SK-N-SH (cell line): ENCODE measurements around the gene MAD2L2. TPM values are rescaled to one million over a fixed set of nuclear protein-coding genes. Genes with fewer than 3 reads are reported as not detected.

Experiments
- CTCF ChIA-PET: fragments of 300-600, 350-600 bp; formaldehyde crosslinking; extraction: SDS; loops from one replicate; lab custom pipeline; 2021; lab: Yijun Ruan, JAX
- POLR2A ChIA-PET: fragments of 350-600 bp; sonication (Branson Sonifier 250); formaldehyde crosslinking; extraction: SDS; loops from one replicate; lab custom pipeline; 2020; ENCODE audit warnings: antibody characterized with exemption, inconsistent platforms; lab: Yijun Ruan, JAX
- DNase-seq: peaks from one replicate; pipeline ENCODE4 v3.0.0; 2012
- H2AFZ ChIP-seq: fragments of 200-600 bp; sonication (generic); 2 replicates; pipeline ENCODE4 v1.8.1; 2016; ENCODE audit warnings: antibody characterized with exemption, mild to moderate bottlenecking, low read depth
- H3F3A ChIP-seq: fragments of 200-600 bp; sonication (generic); replicated peaks from 2 replicates; pipeline ENCODE3; 2016; ENCODE audit warnings: antibody characterized with exemption, mild to moderate bottlenecking; ENCODE audit not compliant: insufficient read depth
- H3K27ac ChIP-seq, 2 experiments: fragments of 200-500 bp in 1 of 2; fragments of 200-600 bp in 1 of 2; sonication (Bioruptor generic) in 1 of 2; sonication (generic), shearing (Covaris generic) in 1 of 2; 2 replicates each; pipeline versions ENCODE4 v1.5.1 to v1.6.1; 2014 to 2016; ENCODE audit warnings: low read depth in 2 of 2, inconsistent platforms in 1 of 2, low read length in 1 of 2, mild to moderate bottlenecking in 1 of 2, mixed read lengths in 1 of 2
- H3K27me3 ChIP-seq: fragments of 200-600 bp; sonication (generic), shearing (Covaris generic); 2 replicates; pipeline ENCODE4 v1.6.1; 2016; ENCODE audit warnings: mixed run types; ENCODE audit not compliant: insufficient read depth
- H3K36me3 ChIP-seq, 2 experiments: fragments of 200-500 bp in 1 of 2; fragments of 200-600 bp in 1 of 2; sonication (Bioruptor generic) in 1 of 2; sonication (generic) in 1 of 2; replicated peaks in 1 of 2; 2 replicates each; pipeline versions ENCODE3 to v1.5.1; 2014 to 2016; ENCODE audit warnings: low read length in 1 of 2, mild to moderate bottlenecking in 1 of 2; ENCODE audit not compliant: insufficient read depth in 2 of 2, control insufficient read depth in 1 of 2
- H3K4me1 ChIP-seq, 2 experiments: fragments of 200-500 bp in 1 of 2; fragments of 200-600 bp in 1 of 2; sonication (Bioruptor generic) in 1 of 2; sonication (generic), shearing (Covaris generic) in 1 of 2; 2 replicates each; pipeline versions ENCODE4 v1.5.1 to v1.6.1; 2014 to 2016; ENCODE audit warnings: low read depth in 1 of 2, low read length in 1 of 2, mixed run types in 1 of 2; ENCODE audit not compliant: insufficient read depth in 2 of 2, control insufficient read depth in 1 of 2
- H3K4me2 ChIP-seq: fragments of 200-600 bp; sonication (generic), shearing (Covaris generic); 2 replicates; pipeline ENCODE4 v1.6.1; 2017; ENCODE audit warnings: mixed run types
- H3K4me3 ChIP-seq, 2 experiments: fragments of 200-500 bp in 1 of 2; fragments of 200-600 bp in 1 of 2; sonication (Bioruptor generic) in 1 of 2; sonication (generic), shearing (Covaris generic) in 1 of 2; 2 replicates each; pipeline versions ENCODE4 v1.5.1 to v1.8.1; 2014 to 2016; ENCODE audit warnings: low read depth in 2 of 2, inconsistent platforms in 1 of 2, low read length in 1 of 2, mild to moderate bottlenecking in 1 of 2, mixed read lengths in 1 of 2, moderate library complexity in 1 of 2
- H3K79me2 ChIP-seq: fragments of 200-600 bp; sonication (generic); 2 replicates; pipeline ENCODE4 v1.8.1; 2017; ENCODE audit warnings: mild to moderate bottlenecking; ENCODE audit not compliant: insufficient read depth
- H3K9ac ChIP-seq: fragments of 200-600 bp; sonication (generic); 2 replicates; pipeline ENCODE4 v1.6.1; 2017; ENCODE audit warnings: mixed run types
- H3K9me2 ChIP-seq: fragments of 200-600 bp; sonication (generic); 2 replicates; pipeline ENCODE4 v1.6.1; 2017; ENCODE audit warnings: mixed run types
- H3K9me3 ChIP-seq: fragments of 200-600 bp; sonication (generic); 2 replicates; pipeline ENCODE4 v1.6.1; 2017; ENCODE audit warnings: mixed run types, mild to moderate bottlenecking, moderate library complexity
- H4K20me1 ChIP-seq: fragments of 200-600 bp; sonication (generic); 2 replicates; pipeline ENCODE4 v1.6.1; 2017; ENCODE audit warnings: mild to moderate bottlenecking, mixed run types; ENCODE audit not compliant: insufficient read depth
- CHD2 ChIP-seq: fragments of 150-350 bp; IDR thresholded peaks from 2 replicates; pipeline ENCODE4 v1.6.1; 2018; ENCODE audit warnings: low read length; ENCODE audit not compliant: partially characterized antibody
- CTCF ChIP-seq: fragments of 200-600 bp; sonication (generic); IDR thresholded peaks from 2 replicates; pipeline ENCODE4 v1.6.1; 2017; ENCODE audit warnings: antibody characterized with exemption, mild to moderate bottlenecking, moderate library complexity
- ELF1 ChIP-seq: IDR thresholded peaks from 2 replicates; pipeline ENCODE4 v1.4.0; 2012
- EP300 ChIP-seq, 2 experiments: IDR thresholded peaks; 2 replicates each; pipeline versions ENCODE4 v1.4.0 to v1.6.1; 2012; ENCODE audit warnings: borderline replicate concordance in 1 of 2, low read depth in 1 of 2, low read length in 1 of 2
- EZH2phosphoT487 ChIP-seq: fragments of 200-600 bp; sonication (generic); IDR thresholded peaks from 2 replicates; pipeline ENCODE4 v1.6.1; 2017; ENCODE audit warnings: low read depth, mixed run types, mild to moderate bottlenecking, antibody characterized with exemption, moderate library complexity, borderline replicate concordance
- FOSL2 ChIP-seq: IDR thresholded peaks from 2 replicates; pipeline ENCODE4 v1.4.0; 2012; ENCODE audit warnings: low read depth, mild to moderate bottlenecking, moderate library complexity, borderline replicate concordance
- FOXJ3 ChIP-seq: sonication (generic); formaldehyde crosslinking; IDR thresholded peaks from 2 replicates; pipeline ENCODE4 v1.5.1; 2020; ENCODE audit warnings: mild to moderate bottlenecking, missing genetic modification reagents
- FOXM1 ChIP-seq: IDR thresholded peaks from 2 replicates; pipeline ENCODE4 v1.4.0; 2012; ENCODE audit warnings: low read depth, mild to moderate bottlenecking
- IRF3 ChIP-seq: fragments of 150-350 bp; IDR thresholded peaks from 2 replicates; pipeline ENCODE4 v1.6.1; 2016; ENCODE audit warnings: mild to moderate bottlenecking, low read depth, low read length
- JUND ChIP-seq: IDR thresholded peaks from 2 replicates; pipeline ENCODE4 v1.4.0; 2012
- MAX ChIP-seq: IDR thresholded peaks from 2 replicates; pipeline ENCODE4 v1.4.0; 2012; ENCODE audit warnings: low read depth
- POLR2AphosphoS5 ChIP-seq: IDR thresholded peaks from 2 replicates; pipeline ENCODE4 v1.6.1; 2012; ENCODE audit warnings: low read depth, low read length
- RAD21 ChIP-seq: IDR thresholded peaks from 2 replicates; pipeline ENCODE4 v1.6.1; 2012; ENCODE audit warnings: mild to moderate bottlenecking, low read length
- RCOR1 ChIP-seq: fragments of 150-350 bp; IDR thresholded peaks from 2 replicates; pipeline ENCODE4 v1.6.1; 2017; ENCODE audit warnings: antibody characterized with exemption, low read length
- REST ChIP-seq: IDR thresholded peaks from 2 replicates; pipeline ENCODE4 v1.6.1; 2012; ENCODE audit warnings: mild to moderate bottlenecking, low read depth, low read length, moderate library complexity
- RFX5 ChIP-seq: IDR thresholded peaks from 2 replicates; pipeline ENCODE4 v1.6.1; 2012; ENCODE audit warnings: mild to moderate bottlenecking, improper control_type of control experiment, low read length
- SIN3A ChIP-seq: IDR thresholded peaks from 2 replicates; pipeline ENCODE4 v1.6.1; 2012; ENCODE audit warnings: low read depth, mild to moderate bottlenecking, low read length, moderate library complexity, borderline replicate concordance
- SMC3 ChIP-seq: IDR thresholded peaks from 2 replicates; pipeline ENCODE4 v1.6.1; 2012; ENCODE audit warnings: low read depth, low read length, improper control_type of control experiment
- TAF1 ChIP-seq: IDR thresholded peaks from 2 replicates; pipeline ENCODE4 v1.6.1; 2012; ENCODE audit warnings: low read depth, mild to moderate bottlenecking, low read length, moderate library complexity, borderline replicate concordance
- TEAD4 ChIP-seq: IDR thresholded peaks from 2 replicates; pipeline ENCODE4 v1.4.0; 2012; ENCODE audit warnings: mild to moderate bottlenecking, borderline replicate concordance; ENCODE audit not compliant: insufficient read depth
- USF2 ChIP-seq: fragments of 150-350 bp; IDR thresholded peaks from 2 replicates; pipeline ENCODE4 v1.6.1; 2017; ENCODE audit warnings: antibody characterized with exemption, low read length, low read depth, borderline replicate concordance
- ZBTB33 ChIP-seq: IDR thresholded peaks from 2 replicates; pipeline ENCODE4 v1.4.0; 2012; ENCODE audit warnings: low read depth, borderline replicate concordance
- WGBS: methylation state at CpG from one replicate; pipeline ENCODE4 v1.1.6; 2017; ENCODE audit warnings: low lambda C conversion rate; 5-methylcytosine and 5-hydroxymethylcytosine counted together
- polyA plus RNA-seq, 3 experiments: library from polyadenylated mRNA; depleted of rRNA; stranded (reverse); fragments of >200 nt; gene quantifications; 2 replicates each; pipeline ENCODE4 v1.2.3, GENCODE V29; 2012

MAD2L2 gene
- polyA plus RNA-seq, 1 of the 3 experiments (the other 2 are of a cell fraction), result 94.0 TPM

- Histone ChIP-seq H3F3A (no peaks in the 10 kb centered on the region), H3K9me2 (no peaks in the 10 kb centered on the region), H3K9me3 (no peaks in the 10 kb centered on the region), H3K36me3 (no peaks in the 10 kb centered on the region), H3K79me2 (no peaks in the 10 kb centered on the region), H4K20me1 (no peaks in the 10 kb centered on the region), H3K4me3 (peak overlapping the region; percentile 21 to 36; a peak in 2 of 4 replicates), H3K4me1 (peaks cover 0 to 4% of the 10 kb centered on the region in 2 experiments; a peak in 1 of 4 replicates), H2AFZ (peak overlapping the region; percentile 53; the same call in 1 of the 2 replicates), H3K9ac (no peak overlapping the region), H3K4me2 (peak overlapping the region; percentile 83), H3K27me3 (no peaks in the 10 kb centered on the region; the same call in 1 of the 2 replicates), H3K27ac (no peak overlapping the region)
- DNase-seq, result peak; percentile 82
- 33% methylated on average over 22 of the region's 44 CpGs for WGBS
- POLR2A ChIA-PET, result interaction anchor here (1.0 to 1.4 kb wide), 2 partner anchors 55 to 69 kb away, joined by 5 read pairs; partner anchors contain the start of gene FBXO6
- CTCF ChIA-PET, result interaction anchor here (0.6 to 8.6 kb wide), 45 partner anchors 9 to 682 kb away, joined by 3 to 205 read pairs (median 4); partner anchors contain the start of genes AGTRAP, CLCN6, DISP3 and FBXO2
- TF ChIP-seq USF2 (no peak), ZBTB33 (no peak), CHD2 (peak; percentile 33), ELF1 (no peak), RFX5 (no peak), JUND (no peak), SIN3A (no peak), POLR2AphosphoS5 (no peak), SMC3 (peak; percentile 81), REST (no peak), IRF3 (no peak), TEAD4 (no peak), RCOR1 (0 out of 2 replicates have a peak, but pooled peaks have one; percentile 18), CTCF (peak; percentile 98), MAX (peak; percentile 81), RAD21 (peak; percentile 93), EZH2phosphoT487 (no peak), FOXJ3 (CRISPR knock-in tag) (no peak), EP300 (IDR thresholded peaks at IDR 0.05; ENCODE audit: borderline replicate concordance in 1 of 2, low read depth in 1 of 2, low read length in 1 of 2) (no peak), FOXM1 (no peak), FOSL2 (no peak), TAF1 (no peak)
Measured at GRCh38 chr1:11719313-11720032, 38.5 kb upstream of the MAD2L2 start.
